IPS DF 6.9 (cell line): ENCODE measurements around the gene ROBO1.
"Not testable (repeated sequence)": the region's sequence is repeated elsewhere in the genome, so short reads cannot be mapped to it uniquely, and the experiment has no call there.

Source experiments
- DNase-seq: peaks from one replicate; pipeline ENCODE4 v3.0.0-alpha.2; 2013; ENCODE audit warnings: low read depth, low spot score
- H3K27ac ChIP-seq: one replicate; pipeline ENCODE4 v1.5.1; 2013; ENCODE audit warnings: low read length, control low read depth
- H3K27me3 ChIP-seq: 2 replicates; pipeline ENCODE4 v1.6.1; 2013; ENCODE audit warnings: mild to moderate bottlenecking, low read length; ENCODE audit not compliant: control insufficient read depth, insufficient read depth
- H3K36me3 ChIP-seq: 2 replicates; pipeline ENCODE4 v1.6.1; 2013; ENCODE audit warnings: low read length; ENCODE audit not compliant: control insufficient read depth, insufficient read depth
- H3K4me1 ChIP-seq: 2 replicates; pipeline ENCODE4 v1.6.1; 2013; ENCODE audit warnings: low read length; ENCODE audit not compliant: control insufficient read depth, insufficient read depth
- H3K4me3 ChIP-seq: 2 replicates; pipeline ENCODE4 v1.5.1; 2013; ENCODE audit warnings: mild to moderate bottlenecking, low read length
- H3K9me3 ChIP-seq: 2 replicates; pipeline ENCODE4 v1.6.1; 2013; ENCODE audit warnings: low read length, inconsistent platforms; ENCODE audit not compliant: control insufficient read depth, insufficient read depth
- WGBS: extraction: QIAGEN DNeasy Blood & Tissue Kit; methylation state at CpG from one replicate; pipeline ENCODE4 v1.1.7; 2013; ENCODE audit warnings: mixed read lengths, missing lambda C conversion rate; ENCODE audit not compliant: insufficient read length, insufficient coverage; 5-methylcytosine and 5-hydroxymethylcytosine counted together

ROBO1 gene

GRCh38 chr3:79183496-79183895 is 584.3 kb downstream of the ROBO1 start:
- Histone ChIP-seq H3K27ac (no peak overlapping the region), H3K36me3 (no peaks in the 10 kb centered on the region), H3K4me1 (no peaks in the 10 kb centered on the region), H3K9me3 (no peaks in the 10 kb centered on the region), H3K4me3 (no peak overlapping the region), H3K27me3 (no peaks in the 10 kb centered on the region)
- DNase-seq: no peak
- no CpG with 5 or more reads among the region's 1 CpG for WGBS

GRCh38 chr3:79178471-79179180 is 589.2 kb downstream of the ROBO1 start:
- no peaks in the 10 kb centered on the region for H3K27me3 ChIP-seq
- no peak for DNase-seq
- no peak overlapping the region for H3K4me3 ChIP-seq
- H3K4me1 ChIP-seq: no peaks in the 10 kb centered on the region
- no CpG with 5 or more reads among the region's 5 CpGs for WGBS
- H3K9me3 ChIP-seq: no peaks in the 10 kb centered on the region
- H3K27ac ChIP-seq: no peak overlapping the region
- H3K36me3 ChIP-seq: no peaks in the 10 kb centered on the region

- no peaks in the 10 kb centered on the region for H3K9me3 ChIP-seq
- H3K4me3 ChIP-seq: no peak overlapping the region
- no CpG with 5 or more reads among the region's 1 CpG for WGBS
- no peaks in the 10 kb centered on the region for H3K36me3 ChIP-seq
- DNase-seq: no peak
- no peak overlapping the region for H3K27ac ChIP-seq
- H3K27me3 ChIP-seq: no peaks in the 10 kb centered on the region
- no peaks in the 10 kb centered on the region for H3K4me1 ChIP-seq
These were observed 591.9 kb downstream of the ROBO1 start for GRCh38 chr3:79175870-79176269.

GRCh38 chr3:79173259-79173658 is 594.5 kb downstream of the ROBO1 start:
- DNase-seq, H3K4me1 ChIP-seq, H3K4me3 ChIP-seq, H3K9me3 ChIP-seq, H3K36me3 ChIP-seq, H3K27me3 ChIP-seq, H3K27ac ChIP-seq: not testable (repeated sequence)
- WGBS: no CpG with 5 or more reads among the region's 21 CpGs

GRCh38 chr3:79172241-79172640 is 595.6 kb downstream of the ROBO1 start:
- no peak overlapping the region for H3K4me3 ChIP-seq
- H3K36me3 ChIP-seq: no peaks in the 10 kb centered on the region
- no peak overlapping the region for H3K27ac ChIP-seq
- no peaks in the 10 kb centered on the region for H3K27me3 ChIP-seq
- DNase-seq: no peak
- no peaks in the 10 kb centered on the region for H3K9me3 ChIP-seq
- H3K4me1 ChIP-seq: no peaks in the 10 kb centered on the region
- WGBS: no CpG with 5 or more reads among the region's 1 CpG

DNA sequence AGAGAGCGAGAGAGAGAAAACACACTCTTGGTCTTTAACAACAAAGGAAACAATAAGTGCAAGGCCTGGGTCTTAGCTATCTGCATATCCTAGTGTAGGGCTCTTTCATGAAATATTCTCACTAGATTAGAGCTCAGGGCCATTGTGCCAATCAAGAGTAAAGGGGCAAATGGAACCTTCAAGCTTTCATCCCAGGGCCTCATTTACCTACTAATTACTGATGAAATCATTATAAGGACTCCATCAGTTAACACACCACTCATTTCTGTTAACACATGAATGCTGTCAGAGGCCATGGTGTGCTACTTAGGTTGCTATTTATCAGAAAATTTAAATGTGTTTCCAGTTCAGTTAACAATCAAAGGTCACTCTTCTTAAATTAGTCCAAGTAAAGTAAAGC is 597.8 kb downstream of the ROBO1 start:
- no peaks in the 10 kb centered on the region for H3K9me3 ChIP-seq
- no peaks in the 10 kb centered on the region for H3K36me3 ChIP-seq
- WGBS: no CpG with 5 or more reads among the region's 1 CpG
- DNase-seq: no peak
- H3K4me3 ChIP-seq: no peak overlapping the region
- H3K4me1 ChIP-seq: no peaks in the 10 kb centered on the region
- no peak overlapping the region for H3K27ac ChIP-seq
- no peaks in the 10 kb centered on the region for H3K27me3 ChIP-seq

DNA sequence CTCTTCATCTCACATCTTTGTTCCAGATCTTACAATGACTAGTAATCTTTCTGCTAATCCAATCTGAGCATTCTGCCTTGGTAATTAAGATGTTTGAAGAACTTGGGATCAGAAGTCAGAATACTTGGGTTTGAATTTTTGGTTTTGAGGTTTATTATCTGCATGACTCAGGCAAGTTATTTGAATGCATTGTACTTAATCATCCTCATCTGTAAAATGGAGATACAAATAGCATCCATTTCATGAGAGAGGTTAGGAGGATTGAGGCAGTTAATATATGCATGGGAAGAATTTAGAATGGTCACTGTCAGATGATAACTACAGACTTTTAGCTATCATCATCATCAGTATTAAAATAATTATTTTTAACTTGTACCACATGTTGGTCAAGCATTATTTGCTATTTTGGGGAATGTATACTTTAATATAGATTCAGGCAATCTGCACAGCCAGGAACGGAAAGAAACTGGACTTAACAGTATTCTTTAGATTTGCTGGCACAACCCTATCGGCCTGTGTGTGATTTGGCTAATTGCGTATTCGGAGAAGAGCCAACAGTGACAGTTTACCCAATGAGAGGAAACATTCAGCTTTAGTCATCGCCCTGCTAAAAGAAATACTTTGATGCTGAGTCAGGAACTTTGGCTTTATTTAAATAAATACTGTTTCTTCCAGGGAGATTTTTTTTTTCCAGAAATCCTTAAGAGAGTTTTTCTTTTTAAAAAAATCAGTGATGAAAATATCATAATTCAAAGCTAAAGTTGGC is 600.0 kb downstream of the ROBO1 start:
- Histone ChIP-seq H3K4me1 (no peaks in the 10 kb centered on the region), H3K27me3 (no peaks in the 10 kb centered on the region), H3K36me3 (no peaks in the 10 kb centered on the region), H3K4me3 (no peak overlapping the region), H3K27ac (no peak overlapping the region), H3K9me3 (no peaks in the 10 kb centered on the region)
- WGBS: no CpG with 5 or more reads among the region's 5 CpGs
- DNase-seq: no peak

- Histone ChIP-seq H3K36me3 (no peaks in the 10 kb centered on the region), H3K27ac (no peak overlapping the region), H3K4me1 (no peaks in the 10 kb centered on the region), H3K27me3 (no peaks in the 10 kb centered on the region), H3K9me3 (no peaks in the 10 kb centered on the region), H3K4me3 (no peak overlapping the region)
- DNase-seq: no peak
- no CpG with 5 or more reads among the region's 2 CpGs for WGBS
These were observed 605.1 kb downstream of the ROBO1 start for GRCh38 chr3:79162653-79163052.

DNA sequence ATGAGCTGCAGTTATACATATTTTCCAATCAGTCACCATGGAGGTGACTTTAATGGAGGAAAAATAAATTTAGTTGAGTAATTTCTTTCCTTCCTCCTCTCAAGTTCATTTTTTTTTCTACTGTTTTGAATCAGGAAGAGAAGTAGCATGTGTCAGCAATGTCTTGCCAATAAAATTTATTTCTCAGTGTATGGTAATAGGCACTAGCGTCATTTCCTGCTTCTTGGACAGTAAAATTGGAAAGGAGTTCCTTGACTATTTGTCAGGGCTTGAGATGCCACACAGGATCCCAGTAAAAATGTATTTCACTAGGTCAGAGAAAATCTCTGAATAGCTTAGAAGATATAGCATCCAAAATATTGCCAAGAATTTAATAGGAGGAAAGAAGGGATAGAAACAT is 605.9 kb downstream of the ROBO1 start:
- Histone ChIP-seq H3K36me3 (no peaks in the 10 kb centered on the region), H3K4me3 (no peak overlapping the region), H3K27me3 (no peaks in the 10 kb centered on the region), H3K4me1 (no peaks in the 10 kb centered on the region), H3K27ac (no peak overlapping the region), H3K9me3 (no peaks in the 10 kb centered on the region)
- DNase-seq: no peak
- WGBS: no CpG with 5 or more reads among the region's 1 CpG

GRCh38 chr3:79160421-79160820 is 607.4 kb downstream of the ROBO1 start:
- no peak overlapping the region for H3K4me3 ChIP-seq
- no peaks in the 10 kb centered on the region for H3K36me3 ChIP-seq
- no peak overlapping the region for H3K27ac ChIP-seq
- no peak for DNase-seq
- WGBS: no CpG with 5 or more reads among the region's 1 CpG
- no peaks in the 10 kb centered on the region for H3K4me1 ChIP-seq
- no peaks in the 10 kb centered on the region for H3K27me3 ChIP-seq
- H3K9me3 ChIP-seq: no peaks in the 10 kb centered on the region

- DNase-seq: no peak
- Histone ChIP-seq H3K36me3 (no peaks in the 10 kb centered on the region), H3K4me3 (no peak overlapping the region), H3K27ac (no peak overlapping the region), H3K4me1 (no peaks in the 10 kb centered on the region), H3K27me3 (no peaks in the 10 kb centered on the region), H3K9me3 (no peaks in the 10 kb centered on the region)
- WGBS: no CpG with 5 or more reads among the region's 2 CpGs
These were observed 608.1 kb downstream of the ROBO1 start for GRCh38 chr3:79159736-79160135.
